Frontal cortex (tissue), 4 donors: ENCODE measurements around the gene IGSF22. TPM values are rescaled to one million over a fixed set of nuclear protein-coding genes. Genes with fewer than 3 reads are reported as not detected.

Source experiments
- DNase-seq, 2 donors: peaks; one replicate each; pipeline ENCODE4 v3.0.0; 2012; ENCODE audit warnings: low spot score in 2 of 2
- FAIRE-seq: peaks from 2 replicates; lab custom pipeline; 2012; peaks lifted over from hg19 to GRCh38; lab: Jason Lieb, UNC
- total RNA-seq: library from RNA; depleted of rRNA; stranded (reverse); fragments of >200 nt; gene quantifications from one replicate; pipeline ENCODE4 v1.2.3, GENCODE V29; 2014
- donor health status: control.
- donor health status: control.
- donor health status: control.

The IGSF22 gene
- not detected for total RNA-seq

- FAIRE-seq (no peak), DNase-seq (no peak)
These were observed at the start of gene IGSF22 for GRCh38 chr11:18726040-18726439. TSS of gene IGSF22 (minus strand) at chr11:18726188. CDS start at chr11:18724236, 1,952 bp downstream.

GRCh38 chr11:18774801-18775200 lies 48.8 kb upstream of the IGSF22 start:
- FAIRE-seq (no peak), DNase-seq (no peak)

DNA sequence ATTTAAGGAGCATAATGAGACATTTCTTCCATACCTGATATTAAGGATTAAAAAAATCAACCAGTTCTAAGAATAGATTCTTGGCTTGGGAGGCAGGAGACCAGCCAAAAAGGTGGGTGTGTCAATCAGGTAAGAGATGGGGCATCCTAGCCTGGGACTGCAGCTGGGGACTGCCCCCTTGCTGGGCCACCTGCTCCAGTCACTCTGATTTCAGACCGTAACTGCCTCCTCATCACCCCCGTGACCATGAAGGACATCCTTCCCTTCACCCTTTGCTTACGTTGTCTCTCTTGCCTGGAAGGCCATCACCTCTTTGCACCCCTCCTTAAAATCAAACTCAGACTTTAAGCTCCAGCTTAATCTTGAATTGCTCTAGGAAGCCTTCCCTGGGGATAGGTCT lies 47.7 kb upstream of the IGSF22 start:
- FAIRE-seq (no peak), DNase-seq (no peak)

DNA sequence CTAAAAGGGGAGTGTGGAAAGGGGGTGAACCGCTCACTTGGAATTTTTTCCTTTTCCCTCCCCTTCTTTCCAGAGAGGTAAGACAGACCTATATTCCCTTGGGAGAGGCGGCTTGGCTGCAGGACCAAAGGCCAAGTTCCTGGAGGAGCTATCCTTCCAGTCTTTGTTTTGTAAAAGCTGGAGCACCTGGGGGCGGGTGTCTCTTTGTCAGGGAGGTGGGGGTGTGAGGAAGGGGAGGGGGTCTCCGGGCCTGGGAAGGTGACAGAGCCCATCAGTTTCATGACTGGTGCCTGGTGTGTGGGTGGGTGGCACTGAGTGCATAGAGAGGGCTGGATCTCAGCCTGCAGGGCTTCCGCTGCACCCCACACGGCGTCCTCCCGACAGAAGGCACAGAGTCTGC lies 47.1 kb upstream of the IGSF22 start:
- no peak for FAIRE-seq
- no peak for DNase-seq

DNA sequence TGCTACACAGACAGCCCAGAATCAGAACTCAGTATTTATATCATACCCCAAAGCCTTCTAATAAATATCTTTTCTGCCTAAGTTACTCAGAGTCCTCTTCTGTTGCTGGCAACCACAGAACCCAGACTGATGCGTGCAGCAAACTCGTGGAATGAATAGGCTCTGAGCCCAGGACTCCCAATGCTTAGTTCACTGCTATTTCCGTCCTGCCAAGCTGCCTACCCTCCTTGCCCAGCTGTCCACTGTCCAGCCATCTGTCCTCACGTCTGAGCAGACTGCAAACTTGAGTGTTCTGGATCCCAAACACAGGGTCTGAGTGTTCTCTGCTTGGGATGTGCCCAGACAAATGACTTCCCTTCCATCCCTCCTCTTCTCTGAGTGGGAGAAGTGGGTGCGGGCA lies 46.2 kb upstream of the IGSF22 start:
- no peak for FAIRE-seq
- no peak for DNase-seq

DNA sequence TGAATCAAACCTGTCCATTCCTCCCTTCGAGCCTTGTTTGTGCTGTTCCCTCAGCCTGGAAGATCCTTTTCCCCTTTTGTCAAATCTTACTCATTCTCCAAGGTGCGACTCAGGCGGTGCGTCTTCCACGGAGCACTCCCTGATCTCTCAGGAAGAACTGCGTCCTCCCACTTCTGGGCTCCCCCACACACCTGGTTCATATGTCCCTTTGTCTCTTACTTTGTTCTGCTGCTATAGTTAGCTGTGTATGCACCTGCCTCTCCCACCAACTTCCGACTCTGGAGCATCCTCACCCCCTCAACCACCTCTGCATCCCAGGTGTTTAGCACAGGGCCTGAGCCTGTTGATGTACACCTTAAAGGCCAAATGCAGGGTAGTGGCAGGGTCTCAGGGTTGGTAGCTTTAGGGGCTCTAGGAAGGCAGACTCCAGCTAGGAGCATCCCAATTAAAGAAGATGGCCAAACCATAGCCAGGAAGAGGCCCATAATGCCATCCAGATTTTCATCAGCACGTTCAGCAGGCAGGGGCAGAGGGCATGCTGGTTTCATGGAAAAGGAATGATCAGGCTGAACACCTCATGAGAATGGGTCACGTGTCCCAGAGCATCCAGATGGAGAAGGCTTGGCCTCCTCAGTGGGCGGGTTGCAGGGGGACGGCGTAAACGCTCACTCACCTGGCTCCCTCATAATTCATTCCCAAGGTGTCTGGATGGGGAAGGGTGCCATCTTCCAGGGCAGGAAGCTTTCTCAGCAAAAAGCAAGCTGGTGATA lies 45.5 kb upstream of the IGSF22 start:
- no peak for DNase-seq
- no peak for FAIRE-seq

- DNase-seq (no peak), FAIRE-seq (no peak)
These were observed 44.6 kb upstream of the IGSF22 start for GRCh38 chr11:18770479-18771125.

DNA sequence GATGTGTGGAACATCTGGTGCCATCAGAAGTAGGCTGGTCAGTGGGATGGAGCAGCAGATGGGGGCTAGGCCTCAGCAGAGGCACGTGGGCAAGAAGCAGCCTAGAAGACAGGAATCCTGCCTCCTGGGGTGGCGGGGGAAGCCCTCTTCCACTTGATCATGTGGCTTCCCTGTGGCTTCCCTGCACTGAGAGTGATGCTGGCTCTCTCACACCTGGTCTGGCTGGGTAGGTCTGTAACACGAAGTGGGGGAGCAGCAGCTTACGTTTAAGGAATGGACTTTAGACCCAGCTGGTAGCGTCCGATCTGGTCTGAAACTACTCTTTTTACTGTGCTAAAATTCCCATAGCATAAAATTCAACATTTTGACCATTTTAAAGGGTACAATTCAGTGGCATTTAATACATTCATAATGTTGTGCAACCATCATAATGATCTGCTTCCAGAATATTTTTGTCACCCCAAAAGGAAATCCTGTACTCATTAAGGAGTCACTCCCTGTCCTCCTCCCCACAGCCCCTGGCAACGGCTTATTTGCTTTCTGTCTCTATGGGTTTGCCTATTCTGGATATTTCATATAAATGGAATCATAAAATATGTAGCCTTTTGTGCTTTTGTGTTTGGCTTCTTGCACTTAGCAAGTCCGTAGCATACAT lies 43.9 kb upstream of the IGSF22 start:
- FAIRE-seq: no peak

DNA sequence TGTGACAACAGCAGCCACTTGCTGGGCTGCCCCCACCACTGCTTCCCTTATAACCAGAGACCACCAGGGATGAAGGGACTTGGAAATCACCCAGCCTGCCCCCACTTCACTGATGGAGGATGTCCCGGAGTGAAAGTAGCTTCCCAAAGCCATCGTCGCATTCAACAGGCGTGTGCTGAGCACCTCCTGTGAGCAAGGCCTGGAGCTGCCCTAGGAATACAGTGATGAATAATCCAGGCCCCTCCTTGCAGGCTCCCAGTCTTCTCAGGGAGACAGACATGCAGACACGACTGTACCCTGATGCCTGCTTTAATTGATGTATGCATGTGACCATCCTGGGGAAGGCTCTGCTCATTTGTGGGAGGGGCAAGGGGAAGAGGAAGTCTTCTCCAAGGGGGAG lies 43.0 kb upstream of the IGSF22 start:
- no peak for DNase-seq
- FAIRE-seq: no peak

More for the DNA sequence above, 43.9 kb upstream of the IGSF22 start:
- DNase-seq: no peak

GRCh38 chr11:18768472-18768901 lies 42.5 kb upstream of the IGSF22 start:
- FAIRE-seq: no peak

GRCh38 chr11:18766015-18766414 lies 40.0 kb upstream of the IGSF22 start:
- FAIRE-seq: no peak
- no peak for DNase-seq

More at GRCh38 chr11:18768472-18768901, 42.5 kb upstream of the IGSF22 start:
- DNase-seq: no peak

DNA sequence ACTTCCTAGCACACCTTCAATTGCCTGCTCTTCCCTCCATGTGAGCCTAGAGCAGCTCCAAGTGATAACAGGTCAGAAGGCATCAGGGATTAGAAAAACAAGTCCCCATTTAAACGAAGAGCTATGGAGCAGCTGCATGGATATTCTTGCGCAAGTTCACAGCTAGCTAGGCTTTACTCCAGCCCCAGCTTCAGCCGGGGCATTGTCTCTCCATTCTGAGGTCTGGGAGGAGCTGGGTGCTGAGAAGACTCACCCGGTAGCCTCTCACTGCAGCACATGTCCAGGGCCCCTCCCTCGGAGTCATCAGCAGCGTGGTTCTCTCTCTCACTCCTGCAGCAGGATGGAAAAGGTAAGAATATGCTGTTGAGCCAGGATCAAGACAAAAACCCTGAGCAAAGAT lies 39.6 kb upstream of the IGSF22 start:
- FAIRE-seq (no peak), DNase-seq (no peak)

DNA sequence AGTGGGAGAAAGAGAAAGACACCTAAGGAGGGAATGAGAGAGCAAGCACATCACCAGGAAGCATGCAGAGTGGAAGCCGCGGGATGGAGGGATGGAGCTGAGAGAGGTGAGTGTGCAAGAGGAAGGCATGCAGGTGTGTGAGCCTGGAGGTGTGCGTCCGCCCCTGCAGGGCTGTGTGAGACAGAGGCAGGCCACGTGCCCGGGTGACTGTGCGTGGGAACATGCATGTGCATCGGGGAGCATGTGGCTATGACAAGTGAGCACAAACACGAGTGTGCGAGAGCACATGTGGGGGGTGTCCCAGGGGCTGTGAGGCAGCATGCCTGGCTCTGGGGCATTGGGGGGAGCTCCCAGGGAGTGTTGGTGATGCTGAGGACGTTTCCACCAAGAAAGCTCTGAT lies 35.8 kb upstream of the IGSF22 start:
- DNase-seq (no peak), FAIRE-seq (no peak)

GRCh38 chr11:18761144-18761543 lies 35.2 kb upstream of the IGSF22 start:
- FAIRE-seq (no peak), DNase-seq (no peak)

DNA sequence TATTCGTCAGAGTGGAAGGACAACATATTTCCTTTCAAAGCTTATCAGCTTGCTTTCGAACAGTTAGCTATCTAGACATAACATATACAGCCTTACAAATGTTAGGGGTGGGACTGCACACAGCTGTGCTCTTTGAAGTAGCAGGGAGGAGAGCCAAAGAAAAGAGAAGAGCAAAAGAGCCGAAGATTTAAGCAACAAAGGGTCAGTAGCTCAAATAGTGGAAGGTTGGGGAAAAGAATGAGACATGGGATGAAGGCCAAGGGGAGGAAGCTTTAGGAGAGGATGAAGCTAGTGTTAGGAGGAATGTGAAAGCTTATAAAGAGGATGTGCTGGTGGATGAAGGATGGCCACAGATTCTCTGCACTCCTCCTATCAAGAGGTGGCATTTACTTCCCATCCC lies 31.8 kb upstream of the IGSF22 start:
- no peak for DNase-seq
- FAIRE-seq: no peak

DNA sequence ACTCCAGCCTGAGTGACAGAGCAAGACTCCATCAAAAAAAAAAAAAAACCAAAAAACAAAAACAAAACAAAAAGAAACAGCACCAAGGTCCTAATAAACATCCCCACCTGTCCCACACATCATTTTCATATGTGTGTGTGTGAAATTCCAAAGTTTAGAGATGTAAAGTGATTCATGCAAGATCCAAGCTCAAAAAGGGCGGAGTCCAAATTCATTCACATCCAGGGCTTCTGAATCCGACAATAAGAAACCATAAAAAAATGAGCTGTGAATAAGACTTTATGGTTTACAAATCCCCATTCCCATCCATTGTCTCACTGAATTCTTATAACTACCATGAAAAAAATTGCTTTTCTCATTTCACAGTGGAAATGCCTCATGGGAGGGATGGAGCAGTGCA lies 30.9 kb upstream of the IGSF22 start:
- DNase-seq (no peak), FAIRE-seq (no peak)

DNA sequence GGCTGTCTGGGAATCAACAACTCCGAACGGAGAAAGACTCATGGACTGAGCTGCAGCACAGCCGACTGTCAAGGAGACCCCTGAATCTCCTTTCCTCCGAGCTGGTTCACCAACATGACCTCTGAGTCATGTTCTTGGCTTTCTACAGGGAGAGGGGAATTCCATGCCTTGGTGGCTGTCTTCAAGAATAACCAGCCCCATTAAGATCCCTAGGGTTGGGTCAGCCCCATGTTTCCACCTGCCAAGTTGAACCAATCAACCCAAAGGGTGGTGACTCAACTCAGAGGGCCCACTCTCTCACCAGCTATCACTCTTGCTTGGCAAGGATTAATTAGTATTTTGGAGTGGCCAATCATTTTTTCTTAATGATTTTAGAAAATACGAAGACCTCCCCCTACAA lies 28.3 kb upstream of the IGSF22 start:
- DNase-seq (no peak), FAIRE-seq (no peak)

GRCh38 chr11:18752502-18752901 lies 26.5 kb upstream of the IGSF22 start:
- DNase-seq: no peak
- no peak for FAIRE-seq

DNA sequence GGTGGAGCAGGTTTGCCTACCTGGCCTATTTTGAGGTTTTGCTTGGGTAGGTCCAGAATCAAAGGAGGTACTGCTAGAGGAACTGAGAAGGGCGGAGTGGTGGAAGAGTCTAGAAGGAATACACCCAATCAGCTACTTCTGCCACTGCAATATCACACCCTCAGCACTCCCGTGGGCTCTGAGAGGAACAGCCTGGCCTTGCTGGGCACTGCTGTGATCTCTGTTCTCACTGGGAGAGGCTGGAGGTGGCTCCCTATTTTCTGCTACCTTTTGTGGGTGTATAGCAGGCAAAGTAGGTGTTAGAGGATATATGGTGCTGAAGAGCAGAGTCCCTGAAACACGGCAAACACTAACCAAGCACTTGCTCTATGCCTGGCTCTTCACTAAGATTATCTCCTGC lies 25.0 kb upstream of the IGSF22 start:
- no peak for FAIRE-seq

GRCh38 chr11:18749681-18750319 lies 23.8 kb upstream of the IGSF22 start:
- FAIRE-seq: no peak
- DNase-seq: peak in 1 of 2 donors; percentile 65

More for the DNA sequence above, 25.0 kb upstream of the IGSF22 start:
- DNase-seq: no peak
